HepG2 (cell line): Measurements from ENCODE around the gene LDLRAD4. TPM values are rescaled to one million over a fixed set of nuclear protein-coding genes. Genes with fewer than 3 reads are reported as not detected.

Experiments used
- ATAC-seq: fragments of 200-7000 bp; cut with Tn5 transposase; 3 replicates; pipeline ENCODE4 v1.9.1; 2020; ENCODE audit warnings: mild to moderate bottlenecking, moderate library complexity
- BruUV-seq: library from RNA; stranded (reverse); fragments of 400-500 nt; replicated peaks from 2 replicates; lab custom pipeline; 2021; lab: Mats Ljungman, UMichigan
- CTCF ChIA-PET: fragments of 300-600 bp; formaldehyde crosslinking; extraction: SDS; loops from one replicate; lab custom pipeline; 2021; ENCODE audit warnings: low total read pairs, inconsistent platforms, low intra/inter-chr PET ratio; lab: Yijun Ruan, JAX
- POLR2A ChIA-PET: fragments of 350-600 bp; sonication (Branson Sonifier 250); formaldehyde crosslinking; loops from one replicate; lab custom pipeline; 2020; ENCODE audit warnings: antibody characterized with exemption, inconsistent platforms; lab: Yijun Ruan, JAX
- DNase-seq: peaks from one replicate; pipeline ENCODE4 v3.0.0-alpha.2; 2015; ENCODE audit warnings: low spot score
- FAIRE-seq: peaks from 3 replicates; lab custom pipeline; 2011; peaks lifted over from hg19 to GRCh38; lab: Jason Lieb, UNC
- H2AFZ ChIP-seq: one replicate; pipeline ENCODE4 v1.6.1; 2011; ENCODE audit warnings: low read length, inconsistent platforms
- H3K27ac ChIP-seq: fragments of 300-600 bp; 3 replicates; pipeline ENCODE4 v1.8.0; 2011; ENCODE audit warnings: mixed run types, mild to moderate bottlenecking, mixed read lengths, low read length, inconsistent platforms; ENCODE audit not compliant: insufficient read depth; ENCODE audit errors: extremely low read length
- H3K27me3 ChIP-seq, 2 experiments: fragments of 200-600 bp in 1 of 2; 2 replicates in 1 of 2; 3 replicates in 1 of 2; pipeline versions ENCODE4 v1.6.0 to v1.8.0; 2011; ENCODE audit warnings: low read length in 2 of 2, mild to moderate bottlenecking in 2 of 2, moderate library complexity in 2 of 2, inconsistent platforms in 1 of 2; ENCODE audit not compliant: insufficient read depth in 2 of 2, control insufficient read depth in 1 of 2
- H3K36me3 ChIP-seq, 2 experiments: fragments of 200-600 bp in 1 of 2; replicated peaks in 1 of 2; 2 replicates in 1 of 2; 3 replicates in 1 of 2; pipeline versions ENCODE4 v1.5.1 to v1.8.0; 2011; ENCODE audit warnings: low read length in 2 of 2, inconsistent platforms in 1 of 2; ENCODE audit not compliant: insufficient read depth in 2 of 2, control insufficient read depth in 1 of 2
- H3K4me1 ChIP-seq: 2 replicates; pipeline ENCODE4 v1.5.1; 2012; ENCODE audit warnings: low read length, inconsistent platforms; ENCODE audit not compliant: insufficient read depth
- H3K4me2 ChIP-seq: 2 replicates; pipeline ENCODE4 v1.6.0; 2011; ENCODE audit warnings: low read depth, low read length, inconsistent platforms
- H3K4me3 ChIP-seq, 3 experiments: fragments of 200-600 bp in 1 of 3; sonication (generic), shearing (Covaris generic) in 1 of 3; replicated peaks in 1 of 3; 2 replicates each; pipeline ENCODE4 v1.5.1; 2011 to 2016; ENCODE audit warnings: low read length in 3 of 3, inconsistent platforms in 2 of 3, low read depth in 2 of 3, mild to moderate bottlenecking in 2 of 3, control low read depth in 1 of 3, mixed read lengths in 1 of 3; ENCODE audit not compliant: insufficient read depth in 1 of 3
- H3K79me2 ChIP-seq: one replicate; pipeline ENCODE4 v1.6.1; 2011; ENCODE audit warnings: low read length, inconsistent platforms; ENCODE audit not compliant: insufficient read depth
- H3K9ac ChIP-seq: 2 replicates; pipeline ENCODE4 v1.6.0; 2011; ENCODE audit warnings: mild to moderate bottlenecking, low read depth, low read length, inconsistent platforms; ENCODE audit not compliant: insufficient read depth
- H3K9me3 ChIP-seq: 2 replicates; pipeline ENCODE4 v1.5.1; 2012; ENCODE audit warnings: mild to moderate bottlenecking, low read length
- H4K20me1 ChIP-seq: 2 replicates; pipeline ENCODE4 v1.6.0; 2011; ENCODE audit warnings: inconsistent platforms, mild to moderate bottlenecking, low read length, moderate library complexity; ENCODE audit not compliant: insufficient read depth
- DZIP1 ChIP-seq: sonication (generic); formaldehyde crosslinking; IDR thresholded peaks from 2 replicates; pipeline ENCODE4 v1.5.0; 2020; ENCODE audit warnings: mild to moderate bottlenecking, missing genetic modification reagents
- MYNN ChIP-seq: sonication (generic); formaldehyde crosslinking; IDR thresholded peaks from 2 replicates; pipeline ENCODE4 v1.4.0; 2020; ENCODE audit warnings: mild to moderate bottlenecking, low read depth, missing genetic modification reagents
- PCBP2 ChIP-seq: fragments of 200-400 bp; formaldehyde crosslinking; optimal IDR thresholded peaks from 2 replicates; pipeline ENCODE3; 2018; ENCODE audit warnings: low read length, low read depth; ENCODE audit not compliant: poor library complexity, severe bottlenecking
- PTBP1 ChIP-seq: fragments of 200-400 bp; formaldehyde crosslinking; IDR thresholded peaks from 2 replicates; pipeline ENCODE4 v1.6.1; 2018; ENCODE audit warnings: low read length, low read depth; ENCODE audit not compliant: poor library complexity, severe bottlenecking
- ZNF263 ChIP-seq: sonication (generic); formaldehyde crosslinking; IDR thresholded peaks from 2 replicates; pipeline ENCODE4 v1.4.0; 2020; ENCODE audit warnings: missing genetic modification reagents
- ZNF317 ChIP-seq: sonication (generic); formaldehyde crosslinking; IDR thresholded peaks from 2 replicates; pipeline ENCODE4 v1.5.0; 2020; ENCODE audit warnings: mild to moderate bottlenecking, missing genetic modification reagents
- ZNF431 ChIP-seq: sonication (generic); formaldehyde crosslinking; IDR thresholded peaks from 2 replicates; pipeline ENCODE4 v1.9.0; 2022; ENCODE audit warnings: missing genetic modification reagents, low read depth, mild to moderate bottlenecking, borderline replicate concordance
- ZSCAN12 ChIP-seq: sonication (generic); formaldehyde crosslinking; IDR thresholded peaks from 2 replicates; pipeline ENCODE4 v1.9.0; 2021; ENCODE audit warnings: mild to moderate bottlenecking, missing genetic modification reagents
- WGBS: methylation state at CpG from one replicate; pipeline ENCODE4 v1.1.6; 2017; ENCODE audit warnings: low lambda C conversion rate; 5-methylcytosine and 5-hydroxymethylcytosine counted together
- in situ Hi-C: cut with HindIII; loops from 2 replicates; pipeline ENCODE4 v1.10.0; 2017; ENCODE audit warnings: low pct_unique_long_range_greater_than_20kb; ENCODE audit not compliant: extremely low pct_ligation_motif_present
- intact Hi-C: fragments of 100-400 bp; cut with micrococcal nuclease; formaldehyde crosslinking; loops from one replicate; pipeline ENCODE4 v1.10.0; 2022; ENCODE audit not compliant: unreplicated experiment
- polyA plus RNA-seq, 8 experiments: library from polyadenylated mRNA; depleted of rRNA in 3 of 8; stranded (reverse) in 7 of 8; unstranded in 1 of 8; fragments of >200 nt; fragmentation: Illumina TruSeq in 4 of 8; extraction: Trizol in 4 of 8; gene quantifications; 2 replicates each; pipeline versions ENCODE4 v1.2.1 to v1.2.3, GENCODE V29; 2011 to 2016; ENCODE audit warnings: low read depth in 4 of 8, missing spikeins in 1 of 8, mixed read lengths in 1 of 8; ENCODE audit not compliant: insufficient read depth in 1 of 8
- total RNA-seq, 5 experiments: library from RNA; depleted of rRNA; stranded (reverse); fragments of >200 nt; fragmentation: Illumina TruSeq; extraction: Trizol; gene quantifications; 2 replicates each; pipeline ENCODE4 v1.2.3, GENCODE V29; 2016; ENCODE audit warnings: low read depth in 1 of 5
- TF ChIP-seq, protein P1 (sequence below): sonication (generic); formaldehyde crosslinking; IDR thresholded peaks from 2 replicates; pipeline ENCODE4 v1.4.0; 2020; ENCODE audit warnings: low read depth, missing genetic modification reagents
- TF ChIP-seq, protein P2 (sequence below): sonication (generic); formaldehyde crosslinking; IDR thresholded peaks from 2 replicates; pipeline ENCODE4 v1.8.1; 2023; ENCODE audit warnings: mild to moderate bottlenecking, inconsistent platforms, moderate library complexity, missing genetic modification reagents, borderline replicate concordance

LDLRAD4 gene
- total and polyA plus RNA-seq, 2 of the 13 experiments (the other 11 are each of a cell fraction or from before 2014, with no cell fraction given) = 13.6 to 20.9 TPM

- TF ChIP-seq, protein P1, sequence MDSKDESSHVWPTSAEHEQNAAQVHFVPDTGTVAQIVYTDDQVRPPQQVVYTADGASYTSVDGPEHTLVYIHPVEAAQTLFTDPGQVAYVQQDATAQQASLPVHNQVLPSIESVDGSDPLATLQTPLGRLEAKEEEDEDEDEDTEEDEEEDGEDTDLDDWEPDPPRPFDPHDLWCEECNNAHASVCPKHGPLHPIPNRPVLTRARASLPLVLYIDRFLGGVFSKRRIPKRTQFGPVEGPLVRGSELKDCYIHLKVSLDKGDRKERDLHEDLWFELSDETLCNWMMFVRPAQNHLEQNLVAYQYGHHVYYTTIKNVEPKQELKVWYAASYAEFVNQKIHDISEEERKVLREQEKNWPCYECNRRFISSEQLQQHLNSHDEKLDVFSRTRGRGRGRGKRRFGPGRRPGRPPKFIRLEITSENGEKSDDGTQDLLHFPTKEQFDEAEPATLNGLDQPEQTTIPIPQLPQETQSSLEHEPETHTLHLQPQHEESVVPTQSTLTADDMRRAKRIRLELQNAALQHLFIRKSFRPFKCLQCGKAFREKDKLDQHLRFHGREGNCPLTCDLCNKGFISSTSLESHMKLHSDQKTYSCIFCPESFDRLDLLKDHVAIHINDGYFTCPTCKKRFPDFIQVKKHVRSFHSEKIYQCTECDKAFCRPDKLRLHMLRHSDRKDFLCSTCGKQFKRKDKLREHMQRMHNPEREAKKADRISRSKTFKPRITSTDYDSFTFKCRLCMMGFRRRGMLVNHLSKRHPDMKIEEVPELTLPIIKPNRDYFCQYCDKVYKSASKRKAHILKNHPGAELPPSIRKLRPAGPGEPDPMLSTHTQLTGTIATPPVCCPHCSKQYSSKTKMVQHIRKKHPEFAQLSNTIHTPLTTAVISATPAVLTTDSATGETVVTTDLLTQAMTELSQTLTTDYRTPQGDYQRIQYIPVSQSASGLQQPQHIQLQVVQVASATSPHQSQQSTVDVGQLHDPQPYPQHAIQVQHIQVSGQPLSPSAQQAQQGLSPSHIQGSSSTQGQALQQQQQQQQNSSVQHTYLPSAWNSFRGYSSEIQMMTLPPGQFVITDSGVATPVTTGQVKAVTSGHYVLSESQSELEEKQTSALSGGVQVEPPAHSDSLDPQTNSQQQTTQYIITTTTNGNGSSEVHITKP (CRISPR knock-in tag) = no peak
These were observed 17.4 kb downstream of the LDLRAD4 start (continued) for GRCh38 chr18:13235981-13236380.

DNA sequence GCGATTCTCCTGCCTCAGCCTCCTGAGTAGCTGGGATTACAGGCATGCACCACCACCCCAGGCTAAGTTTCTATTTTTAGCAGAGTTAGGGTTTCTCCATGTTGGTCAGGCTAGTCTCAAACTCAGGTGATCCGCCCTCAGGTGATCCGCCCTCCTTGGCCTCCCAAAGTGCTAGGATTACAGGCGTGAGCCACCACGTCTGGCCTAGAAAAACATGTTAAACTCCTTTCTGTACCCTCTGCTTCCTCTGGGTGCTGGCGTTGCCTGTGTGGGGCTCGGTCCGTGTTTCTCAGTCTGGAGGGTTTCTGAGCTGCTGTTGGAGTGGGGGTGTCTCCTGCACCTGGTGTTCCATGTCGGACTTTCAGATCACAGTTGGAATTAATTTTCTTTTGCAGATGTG is 17.9 kb downstream of the LDLRAD4 start:
- peaks cover 38% of the 10 kb centered on the region for H3K4me1 ChIP-seq
- no peak overlapping the region for H2AFZ ChIP-seq
- CTCF ChIA-PET = no interaction called here
- H3K79me2 ChIP-seq = peaks cover 2% of the 10 kb centered on the region
- in situ Hi-C loops (no loop called here), intact Hi-C loops (no loop called here)
- no peak overlapping the region for H3K4me3 ChIP-seq
- no TSS peak for BruUV-seq
- FAIRE-seq = no peak
- DNase-seq = no peak
- H3K36me3 ChIP-seq = no peaks in the 10 kb centered on the region
- 91% methylated on average over 8 of the region's 9 CpGs for WGBS
- POLR2A ChIA-PET = no interaction called here
- no peak for ATAC-seq
- no peaks in the 10 kb centered on the region for H3K27me3 ChIP-seq
- H3K9ac ChIP-seq = no peak overlapping the region
- no peaks in the 10 kb centered on the region for H3K9me3 ChIP-seq
- TF ChIP-seq DZIP1 (CRISPR knock-in tag) (no peak), ZSCAN12 (CRISPR knock-in tag) (no peak), MYNN (CRISPR knock-in tag) (no peak), ZNF317 (CRISPR knock-in tag) (no peak), PCBP2 (no peak), ZNF263 (CRISPR knock-in tag) (no peak), PTBP1 (no peak), ZNF431 (CRISPR knock-in tag) (no peak)
- TF ChIP-seq, protein P2, sequence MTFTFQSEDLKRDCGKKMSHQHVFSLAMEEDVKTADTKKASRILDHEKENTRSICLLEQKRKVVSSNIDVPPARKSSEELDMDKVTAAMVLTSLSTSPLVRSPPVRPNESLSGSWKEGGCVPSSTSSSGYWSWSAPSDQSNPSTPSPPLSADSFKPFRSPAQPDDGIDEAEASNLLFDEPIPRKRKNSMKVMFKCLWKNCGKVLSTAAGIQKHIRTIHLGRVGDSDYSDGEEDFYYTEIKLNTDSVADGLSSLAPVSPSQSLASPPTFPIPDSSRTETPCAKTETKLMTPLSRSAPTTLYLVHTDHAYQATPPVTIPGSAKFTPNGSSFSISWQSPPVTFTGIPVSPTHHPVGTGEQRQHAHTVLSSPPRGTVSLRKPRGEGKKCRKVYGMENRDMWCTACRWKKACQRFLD (CRISPR knock-in tag) = no peak
- 0 out of 2 replicates have a peak, but pooled peaks cover 2% of the 10 kb centered on the region for H4K20me1 ChIP-seq
- no peak overlapping the region for H3K4me2 ChIP-seq
- no peak overlapping the region for H3K27ac ChIP-seq
